A549 (cell line): ENCODE data around the gene PI4KA.

Experiments used
- CBX2 ChIP-seq: fragments of 200-600 bp; sonication (generic); IDR thresholded peaks from 2 replicates; pipeline ENCODE4 v1.6.1; 2016; ENCODE audit warnings: low read depth, mild to moderate bottlenecking, borderline replicate concordance
- CTCF ChIP-seq: fragments of >200 bp; sonication (Bioruptor Twin); formaldehyde crosslinking; IDR thresholded peaks from 3 replicates; pipeline ENCODE4 v1.5.1; 2016
- FOSL2 ChIP-seq, 2 experiments: fragments of 450-650 bp in 1 of 2; fragments of >200 bp in 1 of 2; sonication (Bioruptor Twin) in 1 of 2; formaldehyde crosslinking; IDR thresholded peaks; 2 replicates each; pipeline versions ENCODE4 v1.5.0 to v1.6.1; 2016 to 2020; ENCODE audit warnings: mild to moderate bottlenecking in 1 of 2, moderate library complexity in 1 of 2
- JUNB ChIP-seq: fragments of >200 bp; sonication (Bioruptor Twin); formaldehyde crosslinking; IDR thresholded peaks from 2 replicates; pipeline ENCODE4 v1.6.1; 2016
- MAX ChIP-seq: IDR thresholded peaks from 2 replicates; pipeline ENCODE4 v1.6.1; 2012
- MYC ChIP-seq: IDR thresholded peaks from 2 replicates; pipeline ENCODE4 v1.6.1; 2012; ENCODE audit warnings: mild to moderate bottlenecking, inconsistent platforms, low read length, improper control_type of control experiment, borderline replicate concordance
- PBX3 ChIP-seq: IDR thresholded peaks from 2 replicates; pipeline ENCODE4 v1.6.1; 2012
- POLR2A ChIP-seq: IDR thresholded peaks from 2 replicates; pipeline ENCODE4 v1.6.1; 2012; ENCODE audit warnings: mild to moderate bottlenecking, low read length
- RARB ChIP-seq: fragments of 250-450 bp; sonication (Bioruptor Pico); IDR thresholded peaks from 2 replicates; pipeline ENCODE4 v1.8.0; 2021; ENCODE audit warnings: mild to moderate bottlenecking, moderate library complexity
- RNF2 ChIP-seq: fragments of 200-600 bp; sonication (generic); IDR thresholded peaks from 2 replicates; pipeline ENCODE4 v1.6.1; 2016; ENCODE audit warnings: low read depth, mild to moderate bottlenecking, antibody characterized with exemption, moderate library complexity, borderline replicate concordance
- SMC3 ChIP-seq: fragments of >200 bp; sonication (Bioruptor Twin); formaldehyde crosslinking; IDR thresholded peaks from 3 replicates; pipeline ENCODE4 v1.6.1; 2018; ENCODE audit warnings: inconsistent platforms
- ZNF302 ChIP-seq: fragments of 250-450 bp; sonication (Bioruptor Pico); IDR thresholded peaks from 2 replicates; pipeline ENCODE4 v1.9.0; 2021; ENCODE audit warnings: inconsistent platforms, mild to moderate bottlenecking, moderate library complexity

- TF ChIP-seq MAX (no peak), JUNB (no peak), RARB (CRISPR knock-in tag) (no peak), CTCF (no peak), RNF2 (no peak), POLR2A (no peak), FOSL2 (IDR thresholded peaks at IDR 0.05) (no peak), FOSL2 (CRISPR knock-in tag; IDR thresholded peaks at IDR 0.05) (no peak), CBX2 (no peak), MYC (no peak), ZNF302 (CRISPR knock-in tag) (no peak), PBX3 (no peak), SMC3 (no peak)
Observed at GRCh38 chr22:20671409-20672081, 187.1 kb downstream of the PI4KA start.
